Fibroblast of lung (primary cell): Measurements from ENCODE around the gene CC2D1B.

Experiments used
- CTCF ChIP-seq, 2 donors: IDR thresholded peaks in 1 of 2; conservative IDR thresholded peaks in 1 of 2; 1 replicate in 1 of 2; 2 replicates in 1 of 2; pipeline ENCODE4 v1.5.1; 2011 to 2012; ENCODE audit warnings: low read length in 2 of 2, control low read depth in 1 of 2, inconsistent platforms in 1 of 2, low read depth in 1 of 2, mild to moderate bottlenecking in 1 of 2
- EZH2 ChIP-seq: IDR thresholded peaks from 2 replicates; pipeline ENCODE4 v1.5.1; 2012; ENCODE audit warnings: low read length, control low read depth, mild to moderate bottlenecking; ENCODE audit errors: missing control alignments

GRCh38 chr1:52386458-52386857 lies 20.5 kb upstream of the CC2D1B start:
- no peak for TF ChIP-seq CTCF (conservative IDR thresholded peaks at IDR 0.05 in 1 of 2, IDR thresholded peaks at IDR 0.05 in 1 of 2; ENCODE audit: low read depth in 1 of 2, low read length in 2 of 2)
- no peak for TF ChIP-seq EZH2
